GM18520 (cell line): Measurements from ENCODE around the gene CAP2.
"Not testable (repeated sequence)": the region's sequence is repeated elsewhere in the genome, so short reads cannot be mapped to it uniquely, and the experiment has no call there.

Source experiments
- ATAC-seq: cut with Tn5 transposase; IDR thresholded peaks from one replicate; pipeline ENCODE4 v1.9.1; 2021; ENCODE audit not compliant: unreplicated experiment

Gene CAP2

DNA sequence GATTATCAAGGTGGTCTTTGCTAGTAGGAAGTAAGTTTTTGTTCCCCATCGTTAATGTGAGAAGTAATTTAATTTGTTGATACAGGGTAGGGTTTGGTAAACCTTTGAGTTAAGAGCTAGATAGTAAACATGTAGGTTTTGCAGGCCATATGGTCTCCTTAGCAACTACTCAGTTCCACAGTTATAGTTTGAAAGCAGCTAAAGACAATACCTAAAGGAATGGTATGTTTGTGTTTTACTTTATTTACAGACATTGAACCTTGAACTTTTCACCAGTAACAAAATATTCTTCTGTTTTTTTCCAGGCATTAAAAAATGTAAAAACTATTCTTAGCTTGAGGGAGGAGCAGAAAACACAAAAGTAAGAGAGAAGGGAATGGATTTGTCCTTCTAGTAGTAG is 1.7 kb downstream of the CAP2 start:
- ATAC-seq = no peak

GRCh38 chr6:17396256-17396655 is 2.9 kb downstream of the CAP2 start:
- no peak for ATAC-seq

- ATAC-seq = no peak
Observed at GRCh38 chr6:17397764-17398194, 4.4 kb downstream of the CAP2 start.

GRCh38 chr6:17405181-17405943 is 12.0 kb downstream of the CAP2 start:
- ATAC-seq = not testable (repeated sequence)

DNA sequence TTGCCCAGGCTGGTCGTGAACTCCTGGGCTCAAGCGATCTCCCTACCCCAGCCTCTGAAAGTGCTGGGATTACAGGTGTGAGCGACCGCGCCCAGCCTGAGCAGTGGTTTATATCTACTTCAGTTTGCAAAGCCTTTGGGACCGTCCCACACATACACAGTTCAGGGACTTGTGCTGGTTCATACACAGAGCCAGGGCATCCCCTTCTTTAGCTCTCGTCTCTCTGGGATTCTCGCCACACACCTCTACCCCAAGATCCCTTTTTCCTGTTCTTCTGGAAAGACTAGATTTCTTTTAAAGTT is 12.5 kb downstream of the CAP2 start:
- ATAC-seq = no peak

GRCh38 chr6:17408081-17408480 is 14.7 kb downstream of the CAP2 start:
- ATAC-seq = no peak

- ATAC-seq = no peak
Observed at GRCh38 chr6:17410281-17410680, 16.9 kb downstream of the CAP2 start.

DNA sequence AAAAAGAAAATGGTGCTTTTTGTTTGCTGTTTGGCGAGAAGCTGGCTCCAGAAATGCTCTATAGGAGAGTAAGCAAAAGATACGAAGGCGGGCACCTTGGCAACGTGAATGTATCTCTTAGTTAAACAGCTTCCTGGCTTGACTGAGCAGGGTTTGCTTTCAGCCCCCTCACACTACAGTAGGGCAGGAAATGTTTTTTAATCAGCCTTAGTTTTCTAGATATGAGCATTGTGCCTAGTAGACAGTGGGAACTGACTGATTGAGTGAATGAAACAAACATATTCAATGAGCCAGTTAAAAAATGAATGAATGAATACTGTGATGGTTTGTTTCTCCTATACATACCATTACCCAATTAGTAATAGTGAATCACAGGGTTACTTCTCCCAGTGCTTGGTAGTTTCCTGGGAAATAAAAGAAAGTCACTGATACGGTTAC is 19.9 kb downstream of the CAP2 start:
- ATAC-seq = no peak

DNA sequence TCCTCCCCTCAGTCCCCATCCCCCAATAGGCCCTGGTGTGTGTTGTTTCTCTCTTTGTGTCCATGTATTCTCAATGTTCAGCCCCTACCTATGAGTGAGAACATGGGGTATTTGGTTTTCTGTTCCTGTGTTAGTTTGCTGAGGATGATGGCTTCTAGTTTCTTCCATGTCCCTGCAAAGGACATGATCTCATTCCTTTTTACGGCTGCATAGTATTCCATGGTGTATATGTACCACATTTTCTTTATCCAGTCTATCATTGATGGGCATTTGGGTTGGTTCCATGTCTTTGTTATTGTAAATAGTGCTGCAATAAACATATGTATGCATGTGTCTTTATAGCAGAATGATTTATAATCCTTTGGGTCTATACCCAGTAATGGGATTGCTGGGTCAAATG is 21.0 kb downstream of the CAP2 start:
- not testable (repeated sequence) for ATAC-seq

DNA sequence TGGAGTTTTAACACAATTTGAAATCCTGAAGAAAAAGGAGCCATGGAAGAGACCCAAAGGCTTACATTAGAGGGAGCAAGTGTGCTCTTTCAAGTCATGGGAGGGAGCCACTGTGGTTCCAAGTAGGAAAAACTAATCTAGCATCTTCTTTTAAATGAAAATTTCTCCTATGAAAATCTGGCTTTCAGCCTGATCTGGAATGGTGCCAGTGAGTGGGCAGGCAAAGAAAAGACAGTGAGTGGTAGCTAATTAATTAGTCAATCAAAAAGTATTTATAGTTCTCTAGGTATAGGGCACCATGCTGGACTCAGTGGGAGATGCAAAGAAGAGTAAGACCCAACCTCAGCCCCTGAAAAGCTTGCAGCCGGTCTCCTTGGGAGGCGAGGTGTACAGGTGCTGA is 21.9 kb downstream of the CAP2 start:
- no peak for ATAC-seq

DNA sequence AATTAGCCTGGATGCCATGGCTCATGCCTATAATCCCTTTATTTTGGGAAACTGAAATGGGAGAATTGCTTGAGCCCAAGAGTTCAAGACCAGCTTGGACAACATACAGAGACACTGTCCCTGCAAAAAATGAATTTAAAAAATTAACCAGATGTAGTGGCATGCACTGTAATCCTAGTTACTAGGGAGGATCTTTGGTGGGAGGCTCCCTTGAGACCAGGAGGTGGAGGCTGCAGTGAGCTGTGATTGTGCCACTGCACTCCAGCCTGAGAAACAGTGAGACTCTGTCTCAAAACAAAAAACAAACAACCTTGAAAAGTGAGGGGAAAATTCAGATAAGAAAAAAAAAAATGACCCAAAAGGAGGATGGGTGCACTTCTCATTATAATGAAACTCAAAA is 23.4 kb downstream of the CAP2 start:
- no peak for ATAC-seq

GRCh38 chr6:17417817-17418216 is 24.4 kb downstream of the CAP2 start:
- ATAC-seq = no peak

- ATAC-seq = no peak
Observed at GRCh38 chr6:17418281-17419188, 25.1 kb downstream of the CAP2 start.

DNA sequence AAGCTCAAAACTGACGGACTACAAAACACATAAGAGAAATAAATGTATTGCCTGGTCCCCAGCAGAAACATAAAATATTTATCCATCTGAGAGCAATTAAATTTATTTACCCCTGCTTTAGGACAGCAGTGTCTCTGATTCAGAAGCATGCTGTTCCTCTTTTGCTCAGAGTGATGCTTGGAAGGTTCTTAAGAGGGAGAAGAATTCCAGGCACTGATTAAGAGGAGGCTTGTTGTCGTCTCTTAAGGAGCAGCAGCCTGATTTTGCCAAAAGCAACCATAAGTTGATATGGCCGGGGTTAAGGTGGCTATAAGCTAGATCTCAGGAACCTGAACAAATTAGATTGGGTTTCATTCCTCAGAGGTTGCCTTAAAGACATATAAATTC is 25.8 kb downstream of the CAP2 start:
- no peak for ATAC-seq

GRCh38 chr6:17420368-17420767 is 27.0 kb downstream of the CAP2 start:
- no peak for ATAC-seq

DNA sequence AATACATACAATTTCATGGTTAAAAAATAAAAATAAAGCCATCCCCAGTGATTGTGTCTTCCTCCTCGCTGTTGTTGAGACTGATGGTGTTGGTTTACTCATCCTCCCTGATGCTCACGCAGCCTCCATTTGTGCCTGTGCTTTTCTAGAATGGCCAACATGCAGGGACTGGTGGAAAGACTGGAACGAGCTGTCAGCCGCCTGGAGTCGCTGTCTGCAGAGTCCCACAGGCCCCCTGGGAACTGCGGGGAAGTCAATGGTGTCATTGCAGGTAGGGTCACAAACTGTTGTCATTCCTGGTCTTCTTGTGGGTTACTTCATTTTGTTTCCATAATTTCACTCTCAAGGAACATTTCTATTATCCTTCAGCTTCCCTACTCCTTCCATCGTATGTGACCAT is 28.0 kb downstream of the CAP2 start:
- ATAC-seq = no peak

DNA sequence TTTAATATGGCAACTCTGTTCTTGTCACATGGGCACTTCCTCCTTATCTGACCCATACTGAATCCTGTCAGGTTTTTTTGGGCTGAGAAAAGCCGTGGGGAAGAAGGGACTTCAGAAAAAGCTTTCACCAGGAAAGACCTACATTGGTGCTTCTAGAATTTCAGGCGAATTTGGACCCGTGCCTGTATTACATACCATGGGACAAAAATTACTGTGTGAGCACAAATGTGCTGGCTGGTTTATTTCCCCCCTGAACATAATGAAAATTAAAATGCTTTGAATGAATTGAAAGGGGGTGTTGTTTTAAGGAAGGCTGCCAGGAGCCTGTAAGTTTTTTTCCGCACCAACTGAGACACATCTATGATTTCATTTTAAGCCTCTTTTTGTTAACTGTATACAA is 29.6 kb downstream of the CAP2 start:
- ATAC-seq = no peak

DNA sequence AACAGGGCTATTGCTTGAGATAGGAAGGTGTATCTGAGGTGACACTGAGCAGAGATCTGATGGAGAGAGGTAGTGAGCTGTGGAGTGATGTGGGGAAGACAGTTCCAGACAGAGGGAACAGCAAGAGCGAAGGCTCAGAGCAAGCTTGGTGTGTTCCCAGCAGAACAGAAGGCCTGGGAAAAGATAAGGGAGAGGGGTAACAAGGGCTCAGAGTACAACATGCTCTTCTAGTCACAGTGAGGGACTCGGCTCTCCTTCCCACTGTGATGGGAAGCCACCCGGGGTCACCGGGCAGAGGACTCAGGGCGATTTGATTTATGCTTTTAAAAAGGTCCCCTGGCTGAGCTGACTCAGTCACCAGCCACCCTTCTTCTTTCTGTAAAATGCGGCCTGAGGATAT is 33.7 kb downstream of the CAP2 start:
- ATAC-seq = no peak

- ATAC-seq = no peak
Observed at GRCh38 chr6:17427617-17428016, 34.2 kb downstream of the CAP2 start.

DNA sequence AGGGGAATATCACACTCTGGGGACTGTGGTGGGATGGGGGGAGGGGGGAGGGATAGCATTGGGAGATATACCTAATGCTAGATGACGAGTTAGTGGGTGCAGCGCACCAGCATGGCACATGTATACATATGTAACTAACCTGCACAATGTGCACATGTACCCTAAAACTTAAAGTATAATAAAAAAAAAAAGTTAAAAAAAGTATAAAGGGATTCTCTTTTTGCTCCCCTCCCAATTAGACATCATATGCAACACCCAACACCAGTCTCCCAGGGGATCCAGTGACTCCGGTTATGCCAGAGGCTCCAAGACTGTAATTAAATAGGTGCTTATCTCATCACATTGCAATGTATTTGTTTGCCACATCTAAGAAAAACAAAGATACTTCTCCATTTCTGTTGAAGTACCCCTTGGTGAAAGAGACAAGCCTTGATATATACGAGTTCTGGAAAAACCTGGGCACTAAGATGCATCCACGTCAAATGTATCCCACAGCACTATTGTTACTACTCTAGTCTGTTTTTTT is 35.3 kb downstream of the CAP2 start:
- not testable (repeated sequence) for ATAC-seq

- no peak for ATAC-seq
Observed at GRCh38 chr6:17429383-17430061, 36.1 kb downstream of the CAP2 start.

- ATAC-seq = no peak
Observed at GRCh38 chr6:17431581-17431980, 38.2 kb downstream of the CAP2 start.
